ENCODE data around the gene SGTB.

The SGTB gene

DNA sequence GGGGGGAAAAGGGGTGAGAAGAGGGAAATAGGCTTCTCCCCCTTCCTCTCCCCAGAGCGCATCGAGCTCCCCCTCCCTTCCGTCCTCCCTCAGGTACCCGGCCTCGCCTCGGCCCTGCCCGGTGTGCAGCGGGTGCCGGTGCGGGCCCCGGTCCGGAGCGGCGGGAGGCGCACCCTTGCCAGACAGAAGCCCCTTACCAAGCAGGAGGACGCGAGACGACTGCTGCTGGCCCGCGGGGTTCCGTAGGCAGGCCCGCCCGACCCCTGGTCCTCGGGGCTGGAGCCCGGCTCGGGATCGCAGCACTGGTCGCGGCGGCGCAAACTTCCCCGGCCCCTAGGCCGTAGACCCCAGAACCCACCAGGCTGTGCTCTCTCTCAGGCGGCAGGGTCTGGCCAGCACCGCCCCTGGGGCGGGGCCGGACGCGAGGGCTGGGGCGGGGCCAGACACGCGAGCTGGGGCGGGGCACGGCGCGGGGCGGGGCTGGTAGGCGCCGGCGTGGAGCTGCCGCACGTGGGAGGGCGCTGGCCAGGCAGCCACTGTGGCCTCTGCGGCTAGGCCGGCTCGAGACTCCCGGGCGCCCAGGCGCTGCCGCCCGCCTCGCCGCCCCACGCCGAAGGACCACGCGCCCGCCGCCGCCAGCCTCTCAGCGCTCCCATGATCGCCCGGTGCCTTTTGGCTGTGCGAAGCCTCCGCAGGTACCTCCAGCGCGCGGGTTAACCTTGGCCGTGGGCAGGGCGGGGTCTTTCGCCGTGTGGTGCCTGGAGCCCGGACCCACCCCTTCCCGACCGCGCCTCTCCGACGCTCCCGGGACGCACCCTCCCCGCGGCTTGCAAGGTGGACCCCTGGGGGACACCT lies at the start of gene SGTB, which contains the start of gene NLN:
SGTB (minus strand) TSS at position 390 of the 855 bp plus-strand sequence. CDS start 1,302 bp downstream, outside the sequence.
NLN (plus strand) TSS at position 486 of the 855 bp plus-strand sequence; CDS start at position 655, 169 bp downstream.
- peak; percentile 97 for DNase-seq (ENCODE audit: low spot score)

- DNase-seq (ENCODE audit: low spot score), result no peak
Measured at GRCh38 chr5:65771266-65771665, 49.4 kb upstream of the SGTB start.

DNA sequence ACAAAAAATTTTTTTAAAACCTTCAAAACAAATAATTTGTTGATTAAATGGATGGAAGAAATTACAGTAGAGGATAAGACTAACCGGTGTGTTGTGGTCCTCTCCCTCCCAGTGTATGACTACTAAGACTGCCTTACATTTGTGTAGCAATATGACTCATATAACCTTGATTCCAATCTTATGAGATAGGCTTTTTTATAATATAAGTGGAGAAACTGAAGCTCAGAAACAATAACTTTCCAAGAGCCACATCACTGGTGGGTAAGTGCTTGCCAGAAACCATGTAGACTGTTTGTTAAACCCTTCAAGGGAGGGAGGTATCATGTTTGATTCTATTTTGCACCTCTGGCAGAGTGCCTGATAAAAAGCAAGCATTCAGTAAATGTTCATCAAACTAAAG lies 47.6 kb upstream of the SGTB start:
- DNase-seq (ENCODE audit: low spot score), result peak; percentile 52

DNA sequence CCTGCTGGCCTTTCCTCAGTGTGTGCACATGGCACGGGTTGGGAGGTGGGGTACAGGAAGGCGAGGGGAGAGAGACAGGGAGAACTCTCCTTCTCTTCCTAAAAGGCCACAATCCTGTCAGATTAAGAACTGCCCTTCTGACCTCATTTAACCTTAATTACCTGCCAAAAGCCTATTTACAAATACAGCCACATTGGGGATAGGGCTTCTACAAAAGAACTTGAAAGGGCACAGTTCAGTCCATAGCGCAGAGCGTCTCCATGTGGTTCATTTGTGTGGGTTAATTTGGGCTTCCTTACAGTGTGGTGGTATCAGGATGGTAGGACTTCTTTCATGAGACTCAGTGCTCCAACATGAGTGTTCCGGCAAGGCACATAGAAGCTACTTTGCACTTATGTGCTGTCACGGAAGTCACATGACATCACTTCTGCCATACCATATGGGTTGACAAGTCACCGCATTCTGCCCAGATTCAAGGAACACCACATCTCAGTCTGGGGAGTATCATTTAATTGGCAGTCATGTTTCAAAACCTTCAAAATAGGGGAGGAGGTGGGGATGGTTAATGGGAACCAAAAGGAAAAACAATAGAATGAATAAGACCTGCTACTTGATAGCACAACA lies 46.9 kb upstream of the SGTB start:
- DNase-seq (ENCODE audit: low spot score), result no peak

- DNase-seq (ENCODE audit: low spot score), result no peak
Measured at GRCh38 chr5:65767565-65767964, 45.7 kb upstream of the SGTB start.

DNA sequence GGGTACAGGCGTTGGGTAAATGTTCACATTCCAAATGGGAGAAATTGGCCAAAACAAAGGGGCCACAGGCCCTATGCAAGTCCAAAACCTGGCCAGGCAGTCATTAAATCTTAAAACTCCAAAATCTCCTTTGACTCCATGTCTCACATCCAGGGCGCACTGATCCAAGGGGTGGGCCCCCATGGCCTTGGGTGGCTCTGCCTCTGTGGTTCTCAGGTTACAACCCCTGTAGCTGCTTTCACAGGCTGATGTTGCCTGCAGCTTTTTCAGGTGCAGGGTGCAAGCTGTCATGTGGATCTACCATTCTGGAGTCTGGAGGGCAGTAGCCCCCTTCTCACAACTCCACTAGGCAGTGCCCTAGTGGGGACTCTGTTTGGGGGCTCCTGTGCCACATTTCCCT lies 44.9 kb upstream of the SGTB start:
- no peak for DNase-seq (ENCODE audit: low spot score)

- DNase-seq (ENCODE audit: low spot score), result no peak
Measured at GRCh38 chr5:65766175-65766574, 44.3 kb upstream of the SGTB start.

GRCh38 chr5:65765582-65765981 lies 43.7 kb upstream of the SGTB start:
- DNase-seq (ENCODE audit: low spot score), result no peak

GRCh38 chr5:65762234-65762633 lies 40.3 kb upstream of the SGTB start:
- DNase-seq (ENCODE audit: low spot score), result no peak

GRCh38 chr5:65760504-65761275 lies 38.8 kb upstream of the SGTB start:
- DNase-seq (ENCODE audit: low spot score), result no peak

GRCh38 chr5:65758546-65759144 lies 36.7 kb upstream of the SGTB start:
- no peak for DNase-seq (ENCODE audit: low spot score)

- no peak for DNase-seq (ENCODE audit: low spot score)
Measured at GRCh38 chr5:65753189-65753588, 31.3 kb upstream of the SGTB start.

DNA sequence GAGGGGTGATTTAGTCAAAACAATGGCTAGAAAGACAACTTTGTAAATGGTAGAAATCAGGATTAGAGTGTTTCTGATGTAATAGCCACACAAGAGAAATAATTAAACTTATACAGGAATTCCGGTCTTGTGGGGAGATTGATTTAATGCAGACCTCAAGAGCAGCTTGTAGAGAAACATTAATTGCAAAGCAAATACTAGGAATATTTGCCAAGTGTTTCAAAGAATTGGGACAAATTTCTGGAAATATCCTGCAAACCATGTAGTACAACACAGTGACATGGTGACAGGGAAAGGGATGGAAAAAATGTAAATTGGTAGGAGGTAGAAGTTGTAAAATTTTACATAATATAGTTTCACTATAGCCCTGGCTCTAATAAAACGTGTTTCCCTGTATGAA lies 29.0 kb upstream of the SGTB start:
- no peak for DNase-seq (ENCODE audit: low spot score)

DNA sequence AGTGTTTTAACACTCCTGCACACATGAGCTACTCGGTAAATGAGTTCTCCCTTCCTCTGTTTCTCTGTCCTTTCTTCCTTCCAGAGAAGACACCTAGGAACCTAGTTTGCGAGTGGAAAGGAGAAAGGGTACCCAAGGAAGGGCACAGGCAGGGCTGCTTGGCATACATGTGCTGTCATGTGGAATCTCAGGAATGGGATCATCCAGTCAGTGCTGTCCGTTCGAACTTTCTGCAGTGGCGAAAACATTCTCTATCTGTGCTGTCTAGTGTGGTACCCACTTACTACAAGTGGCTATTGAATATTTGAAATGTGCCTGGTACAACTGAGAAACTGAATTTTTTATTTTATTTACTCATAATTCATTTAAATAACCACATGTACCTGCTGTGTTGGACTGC lies 28.0 kb upstream of the SGTB start:
- no peak for DNase-seq (ENCODE audit: low spot score)

- DNase-seq (ENCODE audit: low spot score), result no peak
Measured at GRCh38 chr5:65749221-65749844, 27.4 kb upstream of the SGTB start.

DNA sequence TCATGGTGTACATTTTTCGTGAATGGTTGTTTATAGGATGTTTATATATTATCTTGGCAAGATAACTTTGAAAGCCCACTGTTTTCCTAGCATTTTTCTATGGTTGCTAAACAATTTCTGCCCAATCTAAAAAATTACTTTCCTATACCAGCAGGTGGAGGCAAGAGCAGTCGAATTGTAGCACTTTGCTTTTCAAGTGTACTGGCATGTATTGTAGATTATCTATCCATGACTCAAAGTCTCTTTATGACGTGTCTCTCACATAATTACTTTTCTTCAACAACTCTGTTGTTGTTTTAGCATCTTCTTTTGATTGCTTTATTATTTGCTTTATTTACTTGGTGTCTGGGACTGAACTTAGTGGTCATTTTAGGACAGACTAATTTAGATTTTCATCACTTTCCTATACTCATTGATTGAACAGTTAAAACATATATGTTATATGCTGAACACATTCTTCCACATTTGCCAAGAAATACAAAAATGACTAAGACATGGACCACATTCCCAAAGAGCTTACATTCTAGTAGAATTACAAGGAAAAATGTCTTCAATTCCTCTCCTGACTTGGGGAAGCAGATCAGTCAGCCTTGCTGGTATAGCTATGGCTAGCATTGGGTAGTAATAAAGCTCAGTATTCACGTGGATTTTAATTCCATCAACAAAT lies 20.8 kb upstream of the SGTB start:
- peak; percentile 58 for DNase-seq (ENCODE audit: low spot score)

DNA sequence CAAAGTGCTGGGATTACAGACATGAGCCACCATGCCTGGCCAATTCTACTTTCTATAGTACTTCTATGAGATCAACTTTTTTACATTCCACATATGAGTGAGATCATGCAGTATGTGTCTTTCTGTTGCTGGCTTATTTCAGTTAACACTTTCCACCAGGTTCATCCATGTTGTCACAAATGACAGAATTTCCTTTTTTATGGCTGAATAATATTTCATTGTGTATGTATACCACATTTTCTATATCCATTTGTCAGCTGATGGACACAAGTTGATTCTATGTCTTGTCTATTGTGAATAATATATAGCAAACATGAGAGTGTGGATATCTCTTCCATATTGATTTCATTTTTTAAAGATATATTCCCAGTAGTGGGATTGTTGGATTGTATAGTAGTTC lies 17.3 kb upstream of the SGTB start:
- DNase-seq (ENCODE audit: low spot score), result no peak

GRCh38 chr5:65738305-65738704 lies 16.4 kb upstream of the SGTB start:
- no peak for DNase-seq (ENCODE audit: low spot score)

GRCh38 chr5:65737842-65738241 lies 15.9 kb upstream of the SGTB start:
- no peak for DNase-seq (ENCODE audit: low spot score)

GRCh38 chr5:65736011-65736410 lies 14.1 kb upstream of the SGTB start:
- no peak for DNase-seq (ENCODE audit: low spot score)

DNA sequence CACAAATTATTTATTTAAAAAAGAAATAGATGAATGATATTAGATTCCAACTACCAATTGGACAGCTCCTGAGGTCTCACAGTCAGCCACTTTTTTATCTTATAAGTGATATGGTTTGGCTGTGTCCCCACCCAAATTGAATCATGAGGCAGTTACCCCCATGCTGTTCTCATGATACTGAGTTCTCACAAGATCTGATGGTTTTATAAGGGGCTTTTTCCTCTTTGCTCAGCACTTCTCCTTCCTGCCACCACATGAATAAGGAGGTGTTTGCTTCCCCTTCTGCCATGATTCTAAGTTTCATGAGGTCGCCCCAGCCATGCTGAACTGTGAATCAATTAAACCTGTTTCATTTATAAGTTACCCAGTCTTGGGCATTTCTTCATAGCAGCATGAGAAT lies 13.0 kb upstream of the SGTB start:
- DNase-seq (ENCODE audit: low spot score), result no peak

Data from AG08396 (cell line).